Activated naive CD8-positive, alpha-beta T cell treated with anti-CD3 and anti-CD28 coated beads for 36 hours (primary cell): ENCODE results near the gene GPT2. TPM values are rescaled to one million over a fixed set of nuclear protein-coding genes. Genes with fewer than 3 reads are reported as not detected.
A peak's percentile ranks its signal among the peaks of the same experiment; 100 is the strongest.
"Not testable (repeated sequence)": the region's sequence is repeated elsewhere in the genome, so short reads cannot be mapped to it uniquely, and the experiment has no call there.

Experiments
- DNase-seq: peaks from one replicate; pipeline ENCODE4 v3.0.0; 2021
- H3K27ac Mint-ChIP-seq: one replicate; pipeline ENCODE4 v1.8.0; 2022; ENCODE audit warnings: mild to moderate bottlenecking, moderate library complexity, mixed read lengths
- H3K27me3 Mint-ChIP-seq: one replicate; pipeline ENCODE4 v1.8.0; 2022; ENCODE audit warnings: mild to moderate bottlenecking, mixed read lengths
- H3K36me3 Mint-ChIP-seq: one replicate; pipeline ENCODE4 v1.8.0; 2021; ENCODE audit warnings: mild to moderate bottlenecking, mixed read lengths
- H3K4me1 Mint-ChIP-seq: one replicate; pipeline ENCODE4 v1.8.0; 2021; ENCODE audit warnings: mixed read lengths
- H3K4me3 Mint-ChIP-seq: one replicate; pipeline ENCODE4 v1.8.0; 2022; ENCODE audit warnings: mild to moderate bottlenecking, moderate library complexity, mixed read lengths
- H3K9me3 Mint-ChIP-seq: one replicate; pipeline ENCODE4 v1.8.0; 2022; ENCODE audit warnings: mixed read lengths
- total RNA-seq, 2 experiments: library from RNA; stranded (reverse); gene quantifications; one replicate each; pipeline ENCODE4 v1.2.3, GENCODE V29; 2021

Gene GPT2
- total RNA-seq, 2 experiments from 2014 or later, result 33.2 to 35.8 TPM

DNA sequence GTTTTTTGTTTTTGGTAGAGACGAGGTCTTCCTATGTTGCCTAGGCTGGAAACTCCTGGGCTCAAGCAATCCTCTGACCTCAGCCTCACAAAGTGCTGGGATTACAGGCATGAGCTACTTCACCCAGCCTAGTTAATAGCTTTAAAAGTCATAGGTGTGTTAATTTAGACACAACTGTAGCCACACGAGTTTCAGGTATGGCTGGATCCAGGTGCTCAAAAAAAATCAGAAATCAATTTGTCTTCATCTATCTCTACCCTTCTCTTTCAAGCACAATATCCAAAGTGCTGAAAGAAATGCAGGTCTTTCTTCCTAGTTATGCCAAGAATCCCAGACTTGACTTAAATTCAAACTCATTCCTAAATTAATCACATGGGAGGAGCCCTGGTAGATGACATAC, 29.3 kb upstream of the GPT2 start:
- DNase-seq, result no peak
- Mint-ChIP-seq H3K9me3 (no peaks in the 10 kb centered on the region), H3K4me1 (peaks cover 2% of the 10 kb centered on the region), H3K36me3 (no peaks in the 10 kb centered on the region), H3K4me3 (no peak overlapping the region), H3K27me3 (peaks cover 4% of the 10 kb centered on the region), H3K27ac (no peak overlapping the region)

GRCh38 chr16:46855389-46855788, 28.8 kb upstream of the GPT2 start:
- H3K36me3 Mint-ChIP-seq, result no peaks in the 10 kb centered on the region

DNA sequence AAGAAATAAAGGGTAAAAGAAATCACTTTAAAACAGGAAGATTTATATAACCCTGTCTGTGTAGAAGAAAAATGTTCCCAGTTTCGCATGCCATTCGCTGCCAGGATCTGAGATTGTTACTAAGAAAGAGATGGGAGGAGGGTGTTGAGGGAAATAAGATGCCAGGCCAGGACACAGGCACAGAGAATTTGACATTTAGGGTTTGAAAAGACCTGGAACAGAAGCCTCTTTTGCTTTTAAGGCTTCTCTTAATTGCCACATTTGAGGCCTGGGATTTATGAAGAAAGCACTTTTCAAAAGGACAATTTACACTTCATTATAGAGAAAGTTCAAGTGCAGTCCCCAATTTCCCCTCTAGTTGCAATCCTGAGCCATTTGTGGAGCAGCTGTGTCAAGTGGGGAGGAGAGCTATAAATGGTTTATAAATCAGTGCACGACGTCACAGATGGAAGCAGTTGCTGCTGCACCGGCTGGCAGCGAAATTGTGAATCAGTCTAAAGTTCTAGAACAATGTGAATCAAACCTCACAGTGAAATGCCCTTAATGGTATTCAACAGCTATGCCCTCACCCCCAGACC, 26.7 kb upstream of the GPT2 start:
- no peaks in the 10 kb centered on the region for H3K36me3 Mint-ChIP-seq
- H3K4me1 Mint-ChIP-seq, result peaks cover 9% of the 10 kb centered on the region
- H3K27ac Mint-ChIP-seq, result no peak overlapping the region
- no peak overlapping the region for H3K4me3 Mint-ChIP-seq
- peaks cover 4% of the 10 kb centered on the region for H3K27me3 Mint-ChIP-seq
- H3K9me3 Mint-ChIP-seq, result no peaks in the 10 kb centered on the region
- DNase-seq, result no peak

More at GRCh38 chr16:46855389-46855788, 28.8 kb upstream of the GPT2 start:
- peaks cover 7% of the 10 kb centered on the region for H3K4me1 Mint-ChIP-seq
- no peak for DNase-seq
- no peaks in the 10 kb centered on the region for H3K9me3 Mint-ChIP-seq
- H3K27me3 Mint-ChIP-seq, result peaks cover 4% of the 10 kb centered on the region
- no peak overlapping the region for H3K27ac Mint-ChIP-seq
- no peak overlapping the region for H3K4me3 Mint-ChIP-seq

DNA sequence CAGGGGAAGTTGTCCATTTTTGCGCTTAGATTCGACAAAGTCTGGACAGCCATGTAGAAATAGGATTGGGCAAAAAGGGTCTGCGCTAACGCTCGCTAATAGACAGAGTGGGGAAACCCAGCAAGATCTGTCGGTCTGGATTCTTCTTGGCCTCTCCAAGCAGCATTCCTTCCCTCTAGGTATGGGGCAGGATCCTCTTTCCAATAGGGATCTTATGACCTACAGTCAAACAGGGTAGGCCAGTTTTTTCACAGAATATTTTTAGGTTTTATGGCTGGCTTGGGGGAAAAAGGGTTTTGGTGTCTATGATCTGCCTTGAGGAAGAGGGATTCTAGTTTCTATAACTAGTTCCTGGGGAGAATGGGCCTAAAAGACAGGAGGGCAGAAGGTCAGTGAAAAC, 26.0 kb upstream of the GPT2 start:
- Mint-ChIP-seq H3K27me3 (peaks cover 4% of the 10 kb centered on the region), H3K4me1 (peaks cover 9% of the 10 kb centered on the region), H3K27ac (no peak overlapping the region), H3K4me3 (no peak overlapping the region), H3K36me3 (no peaks in the 10 kb centered on the region), H3K9me3 (no peaks in the 10 kb centered on the region)
- DNase-seq, result no peak

GRCh38 chr16:46859719-46860152, 24.4 kb upstream of the GPT2 start:
- peaks cover 17% of the 10 kb centered on the region for H3K4me1 Mint-ChIP-seq
- peak; percentile 14 for DNase-seq
- peaks cover 4% of the 10 kb centered on the region for H3K27me3 Mint-ChIP-seq
- H3K36me3 Mint-ChIP-seq, result no peaks in the 10 kb centered on the region
- no peak overlapping the region for H3K4me3 Mint-ChIP-seq
- H3K9me3 Mint-ChIP-seq, result no peaks in the 10 kb centered on the region
- H3K27ac Mint-ChIP-seq, result no peak overlapping the region

GRCh38 chr16:46862555-46863447, 21.4 kb upstream of the GPT2 start:
- H3K27me3 Mint-ChIP-seq, result peaks cover 4% of the 10 kb centered on the region

DNA sequence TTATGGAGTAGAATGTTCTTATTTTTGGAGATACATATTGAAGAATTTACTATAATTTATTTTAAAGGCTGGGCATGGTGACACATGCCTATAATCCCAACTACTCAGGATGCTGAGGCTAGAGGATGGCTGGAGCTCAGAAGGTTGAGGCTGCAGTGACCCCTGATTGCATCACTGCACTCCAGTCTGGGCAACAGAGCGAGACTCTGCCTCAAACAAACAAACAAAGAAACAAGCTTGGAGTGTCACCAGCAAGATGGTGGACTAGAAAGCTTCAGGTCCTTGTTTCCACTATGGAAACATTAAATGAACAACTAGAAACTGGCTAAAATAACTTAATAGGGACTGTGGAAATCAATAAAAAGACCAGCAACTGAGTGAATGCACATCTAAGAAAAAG, 17.9 kb upstream of the GPT2 start:
- Mint-ChIP-seq H3K27ac (no peak overlapping the region), H3K9me3 (no peaks in the 10 kb centered on the region), H3K36me3 (no peaks in the 10 kb centered on the region), H3K4me3 (no peak overlapping the region), H3K27me3 (peaks cover 4% of the 10 kb centered on the region), H3K4me1 (peaks cover 8% of the 10 kb centered on the region)
- DNase-seq, result no peak

More at GRCh38 chr16:46862555-46863447, 21.4 kb upstream of the GPT2 start:
- Mint-ChIP-seq H3K4me1 (peaks cover 17% of the 10 kb centered on the region), H3K9me3 (no peaks in the 10 kb centered on the region), H3K36me3 (no peaks in the 10 kb centered on the region), H3K27ac (no peak overlapping the region), H3K4me3 (no peak overlapping the region)
- DNase-seq, result no peak

DNA sequence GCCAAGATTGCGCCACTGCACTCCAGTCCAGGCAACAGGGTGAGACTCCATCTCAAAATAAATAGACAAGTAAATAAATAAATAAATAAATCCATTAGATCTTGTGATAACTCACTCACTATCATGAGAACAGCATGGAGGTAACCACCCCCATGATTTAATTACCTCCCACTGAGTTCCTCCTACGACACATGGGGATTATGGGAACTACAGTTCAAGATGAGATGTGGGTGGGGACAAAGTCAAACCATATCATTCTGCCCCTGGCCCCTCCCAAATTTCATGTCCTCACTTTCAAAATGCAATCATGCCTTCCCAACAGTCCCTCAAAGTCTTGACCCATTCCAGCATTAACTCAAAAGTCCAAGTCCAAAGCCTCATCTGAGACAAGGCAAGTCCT, 16.7 kb upstream of the GPT2 start:
- not testable (repeated sequence) for H3K4me1 Mint-ChIP-seq, H3K27me3 Mint-ChIP-seq, DNase-seq, H3K27ac Mint-ChIP-seq, H3K9me3 Mint-ChIP-seq, H3K36me3 Mint-ChIP-seq, H3K4me3 Mint-ChIP-seq

DNA sequence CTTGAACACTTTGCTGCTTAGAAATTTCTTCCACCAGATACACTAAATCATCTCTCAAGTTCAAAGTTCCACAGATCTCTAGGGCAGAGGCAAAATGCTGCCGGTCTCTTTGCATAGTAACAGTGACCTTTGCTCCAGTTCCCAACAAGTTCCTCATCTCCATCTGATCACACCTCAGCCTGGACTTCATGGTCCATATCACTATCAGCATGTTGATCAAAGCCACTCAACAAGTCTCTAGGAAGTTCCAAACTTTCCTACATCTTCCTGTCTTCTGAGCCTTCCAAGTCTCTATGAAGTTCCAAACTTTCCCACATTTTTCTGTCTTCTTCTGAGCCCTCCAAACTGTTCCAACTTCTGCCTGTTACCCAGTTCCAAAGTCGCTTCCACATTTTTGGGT, 15.3 kb upstream of the GPT2 start:
- H3K9me3 Mint-ChIP-seq, H3K4me3 Mint-ChIP-seq: not testable (repeated sequence)

GRCh38 chr16:46871597-46871996, 12.6 kb upstream of the GPT2 start:
- Mint-ChIP-seq H3K27me3 (peaks cover 4% of the 10 kb centered on the region), H3K27ac (no peak overlapping the region), H3K4me1 (no peaks in the 10 kb centered on the region), H3K36me3 (no peaks in the 10 kb centered on the region), H3K4me3 (no peak overlapping the region), H3K9me3 (no peaks in the 10 kb centered on the region)
- DNase-seq, result no peak

More for the DNA sequence above, 15.3 kb upstream of the GPT2 start:
- not testable (repeated sequence) for DNase-seq, H3K36me3 Mint-ChIP-seq, H3K27me3 Mint-ChIP-seq, H3K27ac Mint-ChIP-seq, H3K4me1 Mint-ChIP-seq

DNA sequence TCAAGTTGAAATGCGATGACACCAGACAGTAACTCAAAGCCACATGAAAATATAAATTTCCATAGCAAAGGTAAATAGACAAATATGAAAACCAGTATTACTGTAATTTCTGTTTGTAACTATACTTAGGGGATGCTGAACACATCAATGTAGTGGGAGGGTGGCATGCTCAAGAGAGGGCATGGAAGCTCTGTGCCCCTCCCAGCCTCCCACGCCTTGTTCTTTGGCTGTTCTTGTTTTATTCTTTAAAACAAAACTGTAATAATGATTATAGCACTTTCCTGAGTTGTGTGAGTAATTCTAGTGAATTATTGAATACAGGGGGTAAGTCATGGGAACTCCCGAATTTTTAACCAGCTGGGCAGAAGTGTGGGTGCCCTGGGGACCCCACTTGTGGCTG, 11.0 kb upstream of the GPT2 start:
- Mint-ChIP-seq H3K4me1 (no peaks in the 10 kb centered on the region), H3K36me3 (no peaks in the 10 kb centered on the region), H3K9me3 (no peaks in the 10 kb centered on the region), H3K27ac (no peak overlapping the region), H3K4me3 (no peak overlapping the region), H3K27me3 (no peaks in the 10 kb centered on the region)
- DNase-seq, result no peak

- no peak for DNase-seq
- Mint-ChIP-seq H3K4me3 (no peak overlapping the region), H3K36me3 (no peaks in the 10 kb centered on the region), H3K9me3 (no peaks in the 10 kb centered on the region), H3K27ac (no peak overlapping the region), H3K4me1 (no peaks in the 10 kb centered on the region), H3K27me3 (peaks cover 4% of the 10 kb centered on the region)
Observed at GRCh38 chr16:46875243-46875642, 8.9 kb upstream of the GPT2 start.

GRCh38 chr16:46882304-46882939, 1.7 kb upstream of the GPT2 start:
- no peak for DNase-seq
- peaks cover 39% of the 10 kb centered on the region for H3K27me3 Mint-ChIP-seq
- H3K36me3 Mint-ChIP-seq, result peaks cover 13% of the 10 kb centered on the region
- peak overlapping the region; percentile 18 for H3K4me3 Mint-ChIP-seq
- H3K27ac Mint-ChIP-seq, result no peak overlapping the region
- H3K4me1 Mint-ChIP-seq, result peaks cover 11% of the 10 kb centered on the region
- no peaks in the 10 kb centered on the region for H3K9me3 Mint-ChIP-seq

DNA sequence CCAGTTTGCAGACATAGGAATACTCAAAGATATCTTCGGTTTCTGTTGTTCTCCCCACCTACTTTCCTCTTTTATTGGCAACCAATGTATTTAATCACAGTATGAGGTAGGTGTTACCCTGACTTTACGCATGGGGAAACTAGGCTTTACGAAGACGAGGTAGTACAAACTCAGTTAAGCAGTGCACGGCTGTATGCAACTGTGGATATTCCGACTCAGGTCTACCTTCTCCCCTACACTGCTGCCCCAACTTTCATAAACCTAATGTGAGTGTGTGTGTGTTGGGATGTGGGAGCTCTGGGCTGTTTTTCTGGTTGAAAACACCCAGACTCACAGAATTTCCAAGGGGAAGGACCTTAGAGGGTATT, 1.2 kb upstream of the GPT2 start:
- no peak overlapping the region for H3K27ac Mint-ChIP-seq

DNA sequence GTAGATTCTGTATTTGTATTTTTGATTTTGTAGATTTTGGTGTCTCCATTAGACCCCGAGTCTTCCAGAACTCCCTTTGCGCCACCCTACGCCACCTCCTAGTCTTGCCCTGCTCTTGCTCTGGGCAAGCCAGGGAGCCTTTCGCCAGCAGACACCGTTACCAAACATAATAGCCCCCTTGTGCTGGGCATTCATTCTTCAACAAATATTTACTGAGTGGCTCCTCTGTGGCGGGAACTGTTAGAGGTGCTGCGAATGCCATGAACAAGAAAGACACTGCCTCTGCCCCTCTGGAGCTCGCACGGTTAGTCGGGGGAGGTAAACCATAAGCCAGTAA, 841 bp upstream of the GPT2 start:
- peaks cover 11% of the 10 kb centered on the region for H3K4me1 Mint-ChIP-seq
- H3K27me3 Mint-ChIP-seq, result peaks cover 39% of the 10 kb centered on the region
- DNase-seq, result no peak
- H3K4me3 Mint-ChIP-seq, result peak overlapping the region; percentile 80
- H3K9me3 Mint-ChIP-seq, result no peaks in the 10 kb centered on the region
- H3K27ac Mint-ChIP-seq, result peak overlapping the region; percentile 86
- peaks cover 14% of the 10 kb centered on the region for H3K36me3 Mint-ChIP-seq

More for the DNA sequence above, 1.2 kb upstream of the GPT2 start:
- H3K9me3 Mint-ChIP-seq, result no peaks in the 10 kb centered on the region
- peaks cover 39% of the 10 kb centered on the region for H3K27me3 Mint-ChIP-seq
- peaks cover 11% of the 10 kb centered on the region for H3K4me1 Mint-ChIP-seq
- DNase-seq, result no peak
- peaks cover 13% of the 10 kb centered on the region for H3K36me3 Mint-ChIP-seq
- peak overlapping the region; percentile 80 for H3K4me3 Mint-ChIP-seq
